ENCODE results near the gene GSTCD. TPM values are rescaled to one million over a fixed set of nuclear protein-coding genes. Genes with fewer than 3 reads are reported as not detected.

GSTCD gene
- polyA plus RNA-seq (2013, experiment 1 of 4), result 40.7 TPM
- 38.6 TPM for polyA plus RNA-seq (2013, experiment 2 of 4)
- 30.0 TPM for polyA plus RNA-seq (2013, experiment 3 of 4)
- 31.4 TPM for polyA plus RNA-seq (2013, experiment 4 of 4)

GRCh38 chr4:105708181-105709080 lies at the start of gene GSTCD, which contains the start of gene INTS12:
GSTCD (plus strand) TSS chr4:105708784; CDS start chr4:105717614, 8,830 bp downstream.
INTS12 (minus strand) TSS chr4:105708689; CDS start chr4:105700005, 8,684 bp downstream.
- Histone ChIP-seq H3K9me3 (ENCODE audit: control insufficient read depth, low read length) (no peaks in the 10 kb centered on the region), H3K27me3 (ENCODE audit: control insufficient read depth, insufficient read depth, low read length, poor library complexity, severe bottlenecking) (no peaks in the 10 kb centered on the region), H3K4me1 (ENCODE audit: control insufficient read depth, insufficient read depth, low read length) (peaks cover 4% of the 10 kb centered on the region), H3K4me3 (ENCODE audit: insufficient read depth, low read depth, low read length) (peak within 1 kb of the TSS; percentile 95), H3K36me3 (ENCODE audit: control insufficient read depth, insufficient read depth, low read length) (no peaks in the 10 kb centered on the region), H3K27ac (ENCODE audit: insufficient read depth, low read depth, low read length, poor library complexity, severe bottlenecking) (peak within 1 kb of the TSS; percentile 88)
- 0% methylated on average over 63 of the region's 63 CpGs for WGBS, 2 experiments

GRCh38 chr4:105659190-105659589 lies 49.4 kb upstream of the GSTCD start:
- no peaks in the 10 kb centered on the region for H3K9me3 ChIP-seq (ENCODE audit: control insufficient read depth, low read length)
- no peaks in the 10 kb centered on the region for H3K27me3 ChIP-seq (ENCODE audit: control insufficient read depth, insufficient read depth, low read length, poor library complexity, severe bottlenecking)
- no peaks in the 10 kb centered on the region for H3K4me1 ChIP-seq (ENCODE audit: control insufficient read depth, insufficient read depth, low read length)
- H3K4me3 ChIP-seq (ENCODE audit: insufficient read depth, low read depth, low read length), result no peak overlapping the region
- H3K27ac ChIP-seq (ENCODE audit: insufficient read depth, low read depth, low read length, poor library complexity, severe bottlenecking), result no peak overlapping the region
- WGBS, 2 experiments, result 90 to 93% methylated on average over 5 to 6 of the region's 6 CpGs
- H3K36me3 ChIP-seq (ENCODE audit: control insufficient read depth, insufficient read depth, low read length), result no peaks in the 10 kb centered on the region

- Histone ChIP-seq H3K4me3 (ENCODE audit: insufficient read depth, low read depth, low read length) (no peak overlapping the region), H3K36me3 (ENCODE audit: control insufficient read depth, insufficient read depth, low read length) (no peaks in the 10 kb centered on the region), H3K9me3 (ENCODE audit: control insufficient read depth, low read length) (no peaks in the 10 kb centered on the region), H3K27me3 (ENCODE audit: control insufficient read depth, insufficient read depth, low read length, poor library complexity, severe bottlenecking) (no peaks in the 10 kb centered on the region), H3K4me1 (ENCODE audit: control insufficient read depth, insufficient read depth, low read length) (no peaks in the 10 kb centered on the region), H3K27ac (ENCODE audit: insufficient read depth, low read depth, low read length, poor library complexity, severe bottlenecking) (no peak overlapping the region)
- WGBS, 2 experiments, result 88 to 96% methylated on average over 1 to 3 of the region's 3 CpGs
These were observed 47.6 kb upstream of the GSTCD start for GRCh38 chr4:105661028-105661427.

GRCh38 chr4:105662935-105663675 lies 45.5 kb upstream of the GSTCD start:
- 100% methylated on average over 1 of the region's 2 CpGs; no CpG with 5 or more reads in 1 of the 2 experiments for WGBS, 2 experiments
- H3K4me1 ChIP-seq (ENCODE audit: control insufficient read depth, insufficient read depth, low read length), result no peaks in the 10 kb centered on the region
- H3K36me3 ChIP-seq (ENCODE audit: control insufficient read depth, insufficient read depth, low read length), result no peaks in the 10 kb centered on the region
- H3K27me3 ChIP-seq (ENCODE audit: control insufficient read depth, insufficient read depth, low read length, poor library complexity, severe bottlenecking), result no peaks in the 10 kb centered on the region
- no peak overlapping the region for H3K27ac ChIP-seq (ENCODE audit: insufficient read depth, low read depth, low read length, poor library complexity, severe bottlenecking)
- no peak overlapping the region for H3K4me3 ChIP-seq (ENCODE audit: insufficient read depth, low read depth, low read length)
- no peaks in the 10 kb centered on the region for H3K9me3 ChIP-seq (ENCODE audit: control insufficient read depth, low read length)

GRCh38 chr4:105666693-105667092 lies 41.9 kb upstream of the GSTCD start:
- Histone ChIP-seq H3K4me1 (ENCODE audit: control insufficient read depth, insufficient read depth, low read length) (no peaks in the 10 kb centered on the region), H3K9me3 (ENCODE audit: control insufficient read depth, low read length) (no peaks in the 10 kb centered on the region), H3K4me3 (ENCODE audit: insufficient read depth, low read depth, low read length) (no peak overlapping the region), H3K27me3 (ENCODE audit: control insufficient read depth, insufficient read depth, low read length, poor library complexity, severe bottlenecking) (no peaks in the 10 kb centered on the region), H3K27ac (ENCODE audit: insufficient read depth, low read depth, low read length, poor library complexity, severe bottlenecking) (no peak overlapping the region), H3K36me3 (ENCODE audit: control insufficient read depth, insufficient read depth, low read length) (no peaks in the 10 kb centered on the region)
- WGBS, 2 experiments, result 45 to 47% methylated on average over 3 to 4 of the region's 5 CpGs

- no peaks in the 10 kb centered on the region for H3K9me3 ChIP-seq (ENCODE audit: control insufficient read depth, low read length)
These were observed 37.9 kb upstream of the GSTCD start for GRCh38 chr4:105670684-105671083.

GRCh38 chr4:105671301-105671700 lies 37.3 kb upstream of the GSTCD start:
- H3K27me3 ChIP-seq (ENCODE audit: control insufficient read depth, insufficient read depth, low read length, poor library complexity, severe bottlenecking), result no peaks in the 10 kb centered on the region
- no peaks in the 10 kb centered on the region for H3K9me3 ChIP-seq (ENCODE audit: control insufficient read depth, low read length)
- 90 to 97% methylated on average over 2 of the region's 2 CpGs for WGBS, 2 experiments

More at GRCh38 chr4:105670684-105671083, 37.9 kb upstream of the GSTCD start:
- H3K4me1 ChIP-seq (ENCODE audit: control insufficient read depth, insufficient read depth, low read length), result no peaks in the 10 kb centered on the region
- H3K4me3 ChIP-seq (ENCODE audit: insufficient read depth, low read depth, low read length), result no peak overlapping the region
- no peaks in the 10 kb centered on the region for H3K36me3 ChIP-seq (ENCODE audit: control insufficient read depth, insufficient read depth, low read length)
- H3K27ac ChIP-seq (ENCODE audit: insufficient read depth, low read depth, low read length, poor library complexity, severe bottlenecking), result no peak overlapping the region
- H3K27me3 ChIP-seq (ENCODE audit: control insufficient read depth, insufficient read depth, low read length, poor library complexity, severe bottlenecking), result no peaks in the 10 kb centered on the region

GRCh38 chr4:105674011-105674410 lies 34.6 kb upstream of the GSTCD start:
- Histone ChIP-seq H3K4me3 (ENCODE audit: insufficient read depth, low read depth, low read length) (no peak overlapping the region), H3K36me3 (ENCODE audit: control insufficient read depth, insufficient read depth, low read length) (no peaks in the 10 kb centered on the region), H3K27ac (ENCODE audit: insufficient read depth, low read depth, low read length, poor library complexity, severe bottlenecking) (no peak overlapping the region), H3K27me3 (ENCODE audit: control insufficient read depth, insufficient read depth, low read length, poor library complexity, severe bottlenecking) (no peaks in the 10 kb centered on the region), H3K9me3 (ENCODE audit: control insufficient read depth, low read length) (no peaks in the 10 kb centered on the region), H3K4me1 (ENCODE audit: control insufficient read depth, insufficient read depth, low read length) (no peaks in the 10 kb centered on the region)
- whole genome bisulfite sequencing, 2 experiments, result 96 to 100% methylated on average over 1 of the region's 1 CpG

More at GRCh38 chr4:105671301-105671700, 37.3 kb upstream of the GSTCD start:
- Histone ChIP-seq H3K4me1 (ENCODE audit: control insufficient read depth, insufficient read depth, low read length) (no peaks in the 10 kb centered on the region), H3K27ac (ENCODE audit: insufficient read depth, low read depth, low read length, poor library complexity, severe bottlenecking) (no peak overlapping the region), H3K36me3 (ENCODE audit: control insufficient read depth, insufficient read depth, low read length) (no peaks in the 10 kb centered on the region), H3K4me3 (ENCODE audit: insufficient read depth, low read depth, low read length) (no peak overlapping the region)

- 88% methylated on average over 2 of the region's 2 CpGs for WGBS, 2 experiments
- no peaks in the 10 kb centered on the region for H3K27me3 ChIP-seq (ENCODE audit: control insufficient read depth, insufficient read depth, low read length, poor library complexity, severe bottlenecking)
- no peak overlapping the region for H3K4me3 ChIP-seq (ENCODE audit: insufficient read depth, low read depth, low read length)
- H3K27ac ChIP-seq (ENCODE audit: insufficient read depth, low read depth, low read length, poor library complexity, severe bottlenecking), result no peak overlapping the region
- H3K4me1 ChIP-seq (ENCODE audit: control insufficient read depth, insufficient read depth, low read length), result no peaks in the 10 kb centered on the region
- H3K9me3 ChIP-seq (ENCODE audit: control insufficient read depth, low read length), result no peaks in the 10 kb centered on the region
- H3K36me3 ChIP-seq (ENCODE audit: control insufficient read depth, insufficient read depth, low read length), result peaks cover 1% of the 10 kb centered on the region
These were observed 30.9 kb upstream of the GSTCD start for GRCh38 chr4:105677709-105678108.

- Histone ChIP-seq H3K36me3 (ENCODE audit: control insufficient read depth, insufficient read depth, low read length) (peaks cover 7% of the 10 kb centered on the region), H3K27ac (ENCODE audit: insufficient read depth, low read depth, low read length, poor library complexity, severe bottlenecking) (no peak overlapping the region), H3K4me3 (ENCODE audit: insufficient read depth, low read depth, low read length) (no peak overlapping the region), H3K27me3 (ENCODE audit: control insufficient read depth, insufficient read depth, low read length, poor library complexity, severe bottlenecking) (no peaks in the 10 kb centered on the region), H3K9me3 (ENCODE audit: control insufficient read depth, low read length) (no peaks in the 10 kb centered on the region), H3K4me1 (ENCODE audit: control insufficient read depth, insufficient read depth, low read length) (no peaks in the 10 kb centered on the region)
- WGBS, 2 experiments, result 93 to 98% methylated on average over 2 of the region's 2 CpGs
These were observed 29.4 kb upstream of the GSTCD start for GRCh38 chr4:105679186-105679585.

Measured in ectodermal cell (in vitro differentiated cells).